Thyroid gland (tissue), 4 donors: ENCODE results near the gene MPPED2.

Experiments used
- POLR2A ChIP-seq, 2 donors: fragments of 450-650 bp; IDR thresholded peaks; one replicate each; pipeline ENCODE4 v1.6.1; 2017; ENCODE audit warnings: antibody characterized with exemption in 2 of 2, mild to moderate bottlenecking in 2 of 2, moderate library complexity in 1 of 2
- TF ChIP-seq, protein P1 (sequence below), 6 experiments: fragments of 200-600 bp in 3 of 6; fragments of 450-650 bp in 3 of 6; sonication (generic) in 3 of 6; IDR thresholded peaks; one replicate each; pipeline ENCODE4 v1.5.1; 2016 to 2019; ENCODE audit warnings: antibody characterized with exemption in 6 of 6, mild to moderate bottlenecking in 2 of 6, inconsistent platforms in 1 of 6, moderate library complexity in 1 of 6

DNA sequence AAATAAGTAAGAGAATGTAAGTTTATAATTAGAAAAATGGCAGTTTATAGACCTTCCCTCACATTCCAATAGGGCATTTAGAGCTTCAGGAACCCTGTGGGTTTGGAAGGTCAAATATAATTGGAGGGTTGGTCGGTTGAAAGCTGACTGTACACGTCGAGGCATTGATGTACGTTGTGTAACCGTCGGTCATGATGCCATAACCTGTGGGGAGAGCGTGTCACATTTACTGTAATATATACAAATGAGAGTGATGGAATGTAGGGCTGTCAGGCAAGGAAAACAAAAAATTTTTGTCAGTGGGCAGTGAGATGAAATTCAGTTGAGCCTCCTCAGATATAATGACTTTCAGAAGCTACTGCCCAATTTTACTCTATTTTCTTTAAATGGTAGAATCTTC, 174.8 kb downstream of the MPPED2 start:
- TF ChIP-seq, protein P1, sequence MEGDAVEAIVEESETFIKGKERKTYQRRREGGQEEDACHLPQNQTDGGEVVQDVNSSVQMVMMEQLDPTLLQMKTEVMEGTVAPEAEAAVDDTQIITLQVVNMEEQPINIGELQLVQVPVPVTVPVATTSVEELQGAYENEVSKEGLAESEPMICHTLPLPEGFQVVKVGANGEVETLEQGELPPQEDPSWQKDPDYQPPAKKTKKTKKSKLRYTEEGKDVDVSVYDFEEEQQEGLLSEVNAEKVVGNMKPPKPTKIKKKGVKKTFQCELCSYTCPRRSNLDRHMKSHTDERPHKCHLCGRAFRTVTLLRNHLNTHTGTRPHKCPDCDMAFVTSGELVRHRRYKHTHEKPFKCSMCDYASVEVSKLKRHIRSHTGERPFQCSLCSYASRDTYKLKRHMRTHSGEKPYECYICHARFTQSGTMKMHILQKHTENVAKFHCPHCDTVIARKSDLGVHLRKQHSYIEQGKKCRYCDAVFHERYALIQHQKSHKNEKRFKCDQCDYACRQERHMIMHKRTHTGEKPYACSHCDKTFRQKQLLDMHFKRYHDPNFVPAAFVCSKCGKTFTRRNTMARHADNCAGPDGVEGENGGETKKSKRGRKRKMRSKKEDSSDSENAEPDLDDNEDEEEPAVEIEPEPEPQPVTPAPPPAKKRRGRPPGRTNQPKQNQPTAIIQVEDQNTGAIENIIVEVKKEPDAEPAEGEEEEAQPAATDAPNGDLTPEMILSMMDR (IDR thresholded peaks at IDR 0.05): no peak
- TF ChIP-seq POLR2A (IDR thresholded peaks at IDR 0.05): no peak
